GM21717 (cell line): ENCODE data around the gene PLA2G2D.

Experiments used
- ATAC-seq: cut with Tn5 transposase; IDR thresholded peaks from one replicate; pipeline ENCODE4 v1.9.1; 2021; ENCODE audit warnings: mild to moderate bottlenecking, moderate library complexity; ENCODE audit not compliant: unreplicated experiment

Gene PLA2G2D

GRCh38 chr1:20119347-20119746 is at the start of gene PLA2G2D:
Gene PLA2G2D, minus strand, starts transcription at chr1:20119536. Its CDS starts 38 bp downstream, at chr1:20119498.
- no peak for ATAC-seq

GRCh38 chr1:20168564-20169491 is 49.5 kb upstream of the PLA2G2D start:
- no peak for ATAC-seq

GRCh38 chr1:20167126-20167525 is 47.8 kb upstream of the PLA2G2D start:
- no peak for ATAC-seq

GRCh38 chr1:20166051-20166450 is 46.7 kb upstream of the PLA2G2D start:
- ATAC-seq: no peak

GRCh38 chr1:20165522-20165951 is 46.2 kb upstream of the PLA2G2D start:
- no peak for ATAC-seq

GRCh38 chr1:20164694-20165202 is 45.4 kb upstream of the PLA2G2D start:
- no peak for ATAC-seq

GRCh38 chr1:20160034-20160433 is 40.7 kb upstream of the PLA2G2D start:
- ATAC-seq: no peak

GRCh38 chr1:20158358-20159070 is 39.2 kb upstream of the PLA2G2D start:
- ATAC-seq: no peak

GRCh38 chr1:20154301-20154831 is 35.0 kb upstream of the PLA2G2D start:
- no peak for ATAC-seq

- no peak for ATAC-seq
Measured at GRCh38 chr1:20153000-20153418, 33.7 kb upstream of the PLA2G2D start.

- ATAC-seq: no peak
Measured at GRCh38 chr1:20152599-20152930, 33.2 kb upstream of the PLA2G2D start.

GRCh38 chr1:20151906-20152598 is 32.7 kb upstream of the PLA2G2D start:
- peak; percentile 55 for ATAC-seq

- no peak for ATAC-seq
Measured at GRCh38 chr1:20150969-20151368, 31.6 kb upstream of the PLA2G2D start.

GRCh38 chr1:20150326-20150705 is 31.0 kb upstream of the PLA2G2D start:
- no peak for ATAC-seq

GRCh38 chr1:20149601-20150325 is 30.4 kb upstream of the PLA2G2D start:
- no peak for ATAC-seq

GRCh38 chr1:20148571-20149500 is 29.5 kb upstream of the PLA2G2D start:
- ATAC-seq: no peak

GRCh38 chr1:20147846-20148570 is 28.7 kb upstream of the PLA2G2D start:
- no peak for ATAC-seq

GRCh38 chr1:20143734-20144565 is 24.6 kb upstream of the PLA2G2D start:
- no peak for ATAC-seq
